Stimulated activated CD8-positive, alpha-beta memory T cell treated with anti-CD3 and anti-CD28 coated beads, Interleukin-12 subunit alpha, Interleukin-12 subunit beta, amount 100 ng/mL, for 1 hour (primary cell): ENCODE data around the gene CPLX3.
A peak's percentile ranks its signal among the peaks of the same experiment; 100 is the strongest.

Experiments
- DNase-seq: peaks from one replicate; pipeline ENCODE4 v3.0.0-alpha.2; 2020; ENCODE audit warnings: low read depth

CPLX3 gene

DNA sequence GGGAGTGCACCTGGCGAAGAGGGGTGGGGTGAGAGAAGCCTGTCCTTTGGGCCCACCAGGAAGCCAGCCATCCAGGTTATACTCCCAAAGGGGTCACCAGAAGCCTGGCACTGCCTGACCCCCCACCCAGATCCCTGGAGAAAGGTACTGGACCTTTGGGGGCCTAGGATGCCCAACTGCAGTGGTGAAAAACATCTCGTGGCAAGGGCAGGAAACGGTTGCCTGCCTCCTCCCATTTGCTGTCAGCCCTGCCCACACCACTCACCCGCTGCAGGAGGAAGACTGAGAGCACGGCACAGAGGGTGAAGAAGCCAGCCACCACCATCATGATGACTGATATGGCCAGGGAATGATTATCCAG lies 18.8 kb downstream of the CPLX3 start:
- peak; percentile 29 for DNase-seq

DNA sequence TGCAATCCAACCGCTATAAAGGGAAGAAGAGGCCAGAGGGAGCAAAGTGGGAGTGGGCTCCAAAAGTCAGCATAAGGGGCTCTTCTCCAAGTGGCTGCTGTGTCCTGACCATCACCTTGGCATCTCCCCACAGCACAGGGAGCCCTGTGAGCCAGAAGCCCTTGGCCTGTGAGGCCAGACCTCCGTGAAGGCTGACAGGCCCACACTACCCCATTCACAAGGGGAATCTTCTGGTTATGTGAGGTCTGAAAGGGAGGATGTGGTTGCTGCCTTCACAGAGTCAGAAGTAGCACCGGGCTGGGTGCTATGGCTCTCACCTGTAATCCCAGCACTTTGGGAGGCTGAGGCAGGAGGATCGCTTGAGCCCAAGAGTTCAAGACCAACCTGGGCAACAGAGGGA lies 19.2 kb downstream of the CPLX3 start:
- DNase-seq: no peak

DNA sequence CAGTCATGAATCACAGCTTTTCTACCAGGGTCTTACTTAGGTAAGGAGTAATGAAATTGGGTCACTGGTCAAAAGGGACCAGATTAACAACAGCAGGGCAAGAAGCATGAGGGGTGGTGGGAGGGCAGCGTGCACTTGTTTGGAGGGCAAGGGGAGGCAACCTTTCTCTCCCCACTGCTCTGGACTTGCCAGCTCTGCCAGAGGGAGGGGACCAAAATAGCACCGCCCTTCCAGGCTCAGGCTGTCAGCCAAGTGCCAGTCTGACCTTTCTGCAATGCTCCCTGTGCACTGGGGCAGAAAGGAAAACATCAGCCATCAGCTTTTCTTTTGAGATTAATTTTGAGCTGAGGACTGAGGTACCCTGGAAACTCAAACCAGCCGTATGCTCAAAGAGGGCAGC lies 21.0 kb downstream of the CPLX3 start:
- no peak for DNase-seq

DNA sequence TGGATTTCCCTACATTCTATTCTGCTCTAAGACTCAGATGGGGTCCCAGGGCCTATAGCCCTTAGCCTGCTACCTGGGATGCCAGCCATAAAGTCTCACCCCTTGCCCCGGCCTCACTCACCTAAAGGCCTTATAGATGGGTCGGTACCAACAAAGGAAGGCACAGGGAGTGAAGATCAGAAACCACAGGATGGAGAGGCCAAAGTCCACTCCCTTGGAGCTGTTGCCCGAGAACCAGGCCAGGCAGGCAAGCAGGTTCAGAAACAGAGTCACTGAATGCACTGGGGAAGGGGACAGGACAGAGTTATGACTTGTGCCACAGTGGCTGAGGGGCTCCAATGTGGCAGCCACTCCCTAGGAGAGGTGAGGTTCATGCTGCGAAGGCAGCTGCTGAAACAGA lies 24.0 kb downstream of the CPLX3 start:
- DNase-seq: no peak

DNA sequence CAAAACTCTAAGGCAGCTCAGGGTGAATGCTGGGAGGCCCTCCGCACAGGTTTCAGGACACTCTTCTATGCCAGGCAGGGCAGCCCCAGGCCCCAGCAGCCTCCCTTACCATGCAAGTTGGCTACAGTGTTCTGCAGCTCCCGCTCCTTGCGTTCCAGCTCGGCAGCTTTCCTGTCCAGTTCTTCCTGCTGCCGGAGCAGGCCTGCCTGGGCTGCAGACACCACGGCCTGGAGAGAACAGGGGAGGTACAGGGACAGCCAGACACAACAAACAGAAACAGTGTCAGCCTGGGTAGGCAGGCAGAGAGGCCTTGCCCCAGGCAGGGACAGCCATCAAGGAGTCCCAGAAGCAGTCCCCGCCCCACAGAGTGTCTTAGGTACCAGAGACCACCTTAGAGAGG lies 25.5 kb downstream of the CPLX3 start:
- no peak for DNase-seq

- DNase-seq: no peak
Measured at GRCh38 chr15:74854453-74855022, 28.1 kb downstream of the CPLX3 start.

DNA sequence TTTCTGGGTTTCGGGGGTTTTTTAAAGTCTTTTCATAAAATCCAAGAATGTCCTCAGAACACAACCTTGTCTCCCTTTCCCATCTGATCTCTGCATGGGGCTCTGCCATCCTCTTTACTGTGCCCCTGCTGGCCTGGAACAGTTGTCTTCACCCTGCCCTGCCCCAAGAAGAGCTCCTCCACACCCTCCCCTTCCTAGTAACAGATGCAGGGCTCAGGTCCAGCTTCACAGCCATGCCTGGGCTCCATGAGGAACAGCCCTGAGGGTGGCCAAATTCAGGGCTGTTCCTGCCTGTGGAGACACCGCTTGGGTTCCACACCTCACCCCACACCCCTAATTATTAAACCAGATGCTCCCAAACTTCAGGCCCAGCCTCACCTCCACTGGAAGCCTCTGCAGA lies 29.4 kb downstream of the CPLX3 start:
- DNase-seq: no peak

DNA sequence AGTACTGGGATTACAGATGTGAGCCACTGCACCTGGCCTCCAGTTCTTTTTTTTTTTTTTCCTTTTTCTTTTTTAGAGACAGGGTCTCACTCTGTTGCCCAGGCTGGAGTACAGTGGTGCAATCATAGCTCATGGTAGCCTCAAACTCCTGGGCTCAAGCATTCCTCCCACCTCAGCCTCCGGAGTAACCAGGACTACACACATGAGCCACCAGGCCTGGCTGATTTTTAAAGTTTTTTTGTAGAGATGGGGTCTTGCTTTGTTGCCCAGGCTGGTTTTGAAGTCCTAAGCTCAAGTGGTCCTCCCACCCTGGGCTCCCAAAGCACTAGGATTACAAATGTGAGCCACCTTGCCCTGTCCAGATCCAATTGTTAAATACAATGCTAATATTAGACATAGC lies 30.1 kb downstream of the CPLX3 start:
- DNase-seq: no peak

GRCh38 chr15:74857082-74857655 lies 30.7 kb downstream of the CPLX3 start:
- no peak for DNase-seq

DNA sequence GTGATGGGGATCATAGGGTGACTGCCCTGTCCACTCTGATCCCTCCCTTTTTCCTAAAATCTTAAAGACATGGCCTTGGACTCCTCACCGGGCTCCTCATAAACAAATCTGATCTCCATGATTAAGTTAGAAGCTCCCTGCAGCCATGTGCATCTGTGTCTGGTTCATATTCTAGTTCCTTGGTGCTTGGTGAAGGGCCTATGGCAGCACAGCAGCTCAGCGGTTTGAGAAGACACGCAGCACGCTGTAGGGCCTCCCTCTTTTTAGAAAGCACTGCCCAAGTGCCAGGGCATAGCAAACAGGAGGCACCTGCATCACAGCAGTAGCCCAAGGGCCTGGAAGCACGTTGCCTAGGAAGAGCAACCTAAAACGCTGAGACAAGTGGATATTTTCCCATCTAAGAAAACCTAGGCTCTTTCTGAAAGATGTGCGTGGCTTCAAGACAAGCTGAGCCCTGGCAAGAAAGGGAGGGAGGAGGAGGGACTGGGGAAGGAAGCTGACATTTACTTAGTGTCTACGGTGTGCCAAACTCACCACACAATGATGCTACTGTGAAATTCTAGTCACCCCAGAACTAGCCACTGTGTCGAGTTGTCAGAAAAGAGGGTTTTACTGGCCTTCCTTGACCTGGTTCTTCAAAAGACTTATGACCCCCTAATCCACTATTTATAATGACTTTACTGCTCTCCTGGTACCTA lies 31.4 kb downstream of the CPLX3 start:
- DNase-seq: no peak

DNA sequence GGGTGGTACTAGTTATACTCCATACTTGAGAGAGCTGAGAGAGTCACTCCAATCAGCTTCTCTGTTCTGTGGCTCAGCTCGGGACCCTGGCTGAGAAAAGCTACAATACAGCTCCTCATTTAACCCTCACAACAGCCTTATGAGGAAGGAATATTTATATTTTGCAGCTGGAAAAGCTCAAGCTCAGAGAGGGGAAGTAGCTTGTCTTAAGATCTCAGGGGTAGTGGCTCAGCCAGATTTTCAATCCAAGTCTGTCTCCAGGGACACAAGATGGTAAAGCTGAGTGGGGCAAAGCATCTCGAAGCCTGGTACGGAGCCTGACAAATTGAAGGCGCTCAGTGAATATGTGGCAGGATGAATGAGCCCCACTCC lies 31.9 kb downstream of the CPLX3 start:
- no peak for DNase-seq

DNA sequence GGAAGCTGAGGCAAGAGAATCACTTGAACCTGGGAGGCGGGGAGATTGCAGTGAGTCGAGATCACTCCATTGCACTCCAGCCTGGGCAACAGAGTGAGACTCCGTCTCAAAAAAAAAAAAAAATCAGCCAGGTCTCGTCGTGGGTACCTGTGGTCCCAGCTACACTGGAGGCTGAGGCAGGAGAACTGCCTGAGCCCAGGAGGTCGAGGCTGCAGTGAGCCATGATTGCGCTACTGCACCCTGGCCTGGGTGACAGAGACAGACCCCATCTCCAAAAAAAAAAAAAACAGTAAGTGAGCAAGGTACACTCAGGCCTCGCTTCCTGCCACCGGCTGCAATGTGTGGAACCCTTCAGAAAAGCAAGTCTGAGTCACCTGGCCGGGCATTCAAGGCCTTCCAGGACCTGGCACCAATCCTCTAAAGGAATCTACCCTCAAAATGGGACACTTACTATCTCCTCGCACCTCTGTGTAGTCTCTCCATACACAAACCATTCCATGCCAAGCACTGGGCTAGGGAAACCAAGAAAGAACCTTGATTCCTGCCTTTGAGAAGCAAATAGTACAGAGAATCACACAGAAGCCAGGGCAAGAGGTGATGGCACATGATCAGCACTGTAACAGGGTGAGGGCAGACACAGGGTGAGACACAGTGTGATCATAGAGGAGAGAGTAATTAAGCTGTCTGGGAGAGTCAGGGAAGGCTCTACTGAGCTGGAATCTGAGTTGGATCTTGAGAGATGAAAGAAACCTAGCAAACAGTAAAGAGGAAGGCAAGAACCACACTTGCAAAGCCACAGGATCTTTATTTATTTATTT lies 37.0 kb downstream of the CPLX3 start:
- DNase-seq: no peak

GRCh38 chr15:74864296-74864695 lies 37.9 kb downstream of the CPLX3 start:
- DNase-seq: no peak

DNA sequence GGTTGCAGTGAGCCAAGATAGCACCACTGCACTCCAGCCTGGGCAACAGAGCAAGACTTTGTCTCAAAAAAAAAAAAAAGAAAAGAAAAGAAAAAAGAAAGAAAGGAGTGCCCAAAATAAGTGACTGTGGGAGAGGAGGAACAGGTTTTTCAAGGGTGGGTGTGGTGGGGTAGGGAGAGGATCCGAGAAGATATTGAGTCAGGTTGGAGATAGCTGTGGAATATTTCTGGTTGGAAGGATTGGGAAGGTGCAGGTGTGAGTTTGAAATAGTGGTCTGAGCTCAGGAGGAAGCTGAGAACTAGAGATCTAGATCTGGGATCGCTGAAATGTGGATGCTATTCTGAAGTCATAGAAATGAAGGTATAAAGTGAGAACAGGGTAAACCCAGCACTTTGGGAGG lies 38.9 kb downstream of the CPLX3 start:
- no peak for DNase-seq

DNA sequence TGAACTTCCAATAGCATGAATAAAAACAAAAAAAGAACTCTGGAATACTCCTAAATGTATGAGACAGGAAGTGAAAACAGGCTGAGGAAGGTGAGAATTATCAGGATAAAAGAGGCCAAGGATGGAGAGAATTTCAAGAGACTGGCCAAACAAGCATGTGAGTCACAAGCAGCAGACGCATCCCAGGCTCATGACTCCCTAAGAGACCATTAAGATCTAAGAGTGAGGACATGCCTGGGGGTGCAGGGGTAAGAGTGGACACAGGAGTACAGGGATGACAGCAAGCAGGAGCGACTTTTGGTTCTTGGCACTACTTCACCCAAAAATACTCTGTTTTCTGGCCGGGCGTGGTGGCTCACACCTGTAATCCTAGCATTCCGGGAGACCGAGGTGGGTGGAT lies 39.7 kb downstream of the CPLX3 start:
- no peak for DNase-seq

- DNase-seq: no peak
Measured at GRCh38 chr15:74867466-74868038, 41.1 kb downstream of the CPLX3 start.

DNA sequence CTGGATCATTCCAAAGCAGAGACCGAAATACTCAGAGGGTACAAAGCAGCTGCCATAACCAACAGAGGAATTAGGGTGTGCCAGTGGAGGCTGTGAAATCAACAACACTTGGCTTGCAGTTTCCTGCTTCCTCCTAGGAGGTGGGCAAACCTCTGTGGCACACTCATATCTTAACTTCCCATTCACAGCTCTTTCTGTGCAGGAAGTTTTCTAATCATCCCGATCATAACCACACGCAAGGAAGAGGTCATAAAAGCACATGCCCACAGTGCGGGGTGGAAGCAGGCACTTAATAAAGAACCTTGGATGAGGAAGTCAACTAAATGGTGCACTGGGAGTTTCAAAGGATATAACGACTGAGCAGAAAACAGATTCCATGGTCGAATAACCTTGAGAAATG lies 41.6 kb downstream of the CPLX3 start:
- no peak for DNase-seq

- no peak for DNase-seq
Measured at GRCh38 chr15:74869372-74869725, 42.9 kb downstream of the CPLX3 start.

DNA sequence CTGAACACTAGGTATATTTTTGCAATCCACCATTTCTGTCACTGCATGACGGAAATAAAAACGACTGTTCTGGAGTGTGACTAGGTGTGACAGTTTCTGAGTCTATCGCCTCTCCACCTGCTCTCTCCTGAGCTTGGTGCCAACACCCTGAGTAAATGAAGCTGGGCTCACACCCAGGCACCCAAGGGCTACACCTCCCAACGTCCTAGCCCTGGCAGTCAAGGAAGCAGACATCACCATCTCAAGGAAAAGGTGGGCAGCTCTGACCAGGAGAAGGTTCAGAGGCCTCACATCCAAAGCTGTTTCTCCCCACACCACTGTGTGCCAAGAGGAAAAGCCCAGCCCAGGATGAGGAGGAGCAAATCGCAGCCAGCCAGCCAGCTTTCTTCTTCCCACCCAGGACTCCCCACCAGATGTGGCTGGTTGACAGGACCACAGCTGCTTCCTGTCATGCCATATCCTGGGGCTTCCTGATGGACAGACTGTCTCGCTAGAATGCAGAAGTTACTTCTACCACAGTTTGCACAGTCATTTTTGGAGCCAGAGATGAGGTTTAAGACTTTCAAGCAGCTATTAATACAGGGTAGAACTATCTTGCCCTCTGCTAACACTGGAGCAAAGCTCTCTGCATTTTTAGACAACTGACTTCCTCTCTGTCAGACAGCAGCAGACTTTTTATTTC lies 43.4 kb downstream of the CPLX3 start:
- no peak for DNase-seq

- no peak for DNase-seq
Measured at GRCh38 chr15:74870436-74871215, 44.2 kb downstream of the CPLX3 start.

DNA sequence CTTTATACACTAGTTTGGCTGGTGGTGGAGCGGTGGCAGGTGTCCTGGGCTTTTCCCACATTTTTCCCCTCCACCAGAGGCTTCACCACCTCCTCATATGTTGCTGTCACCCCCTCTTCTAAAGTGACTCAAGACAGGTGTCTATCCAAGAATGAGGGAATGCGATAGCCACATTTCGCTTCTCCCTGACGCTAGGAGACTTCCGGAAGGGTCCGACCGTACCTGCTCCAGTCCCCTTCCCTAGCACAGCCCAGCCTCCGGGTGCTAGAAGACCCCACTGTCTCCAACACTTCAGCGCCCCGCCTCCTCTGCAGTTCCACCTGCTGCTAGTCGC lies 46.2 kb downstream of the CPLX3 start:
- no peak for DNase-seq
